GM19023 (cell line): ENCODE results near the gene NOP9.

Experiments used
- ATAC-seq: cut with Tn5 transposase; IDR thresholded peaks from one replicate; pipeline ENCODE4 v1.9.1; 2021; ENCODE audit warnings: mild to moderate bottlenecking, moderate library complexity; ENCODE audit not compliant: unreplicated experiment

The NOP9 gene

DNA sequence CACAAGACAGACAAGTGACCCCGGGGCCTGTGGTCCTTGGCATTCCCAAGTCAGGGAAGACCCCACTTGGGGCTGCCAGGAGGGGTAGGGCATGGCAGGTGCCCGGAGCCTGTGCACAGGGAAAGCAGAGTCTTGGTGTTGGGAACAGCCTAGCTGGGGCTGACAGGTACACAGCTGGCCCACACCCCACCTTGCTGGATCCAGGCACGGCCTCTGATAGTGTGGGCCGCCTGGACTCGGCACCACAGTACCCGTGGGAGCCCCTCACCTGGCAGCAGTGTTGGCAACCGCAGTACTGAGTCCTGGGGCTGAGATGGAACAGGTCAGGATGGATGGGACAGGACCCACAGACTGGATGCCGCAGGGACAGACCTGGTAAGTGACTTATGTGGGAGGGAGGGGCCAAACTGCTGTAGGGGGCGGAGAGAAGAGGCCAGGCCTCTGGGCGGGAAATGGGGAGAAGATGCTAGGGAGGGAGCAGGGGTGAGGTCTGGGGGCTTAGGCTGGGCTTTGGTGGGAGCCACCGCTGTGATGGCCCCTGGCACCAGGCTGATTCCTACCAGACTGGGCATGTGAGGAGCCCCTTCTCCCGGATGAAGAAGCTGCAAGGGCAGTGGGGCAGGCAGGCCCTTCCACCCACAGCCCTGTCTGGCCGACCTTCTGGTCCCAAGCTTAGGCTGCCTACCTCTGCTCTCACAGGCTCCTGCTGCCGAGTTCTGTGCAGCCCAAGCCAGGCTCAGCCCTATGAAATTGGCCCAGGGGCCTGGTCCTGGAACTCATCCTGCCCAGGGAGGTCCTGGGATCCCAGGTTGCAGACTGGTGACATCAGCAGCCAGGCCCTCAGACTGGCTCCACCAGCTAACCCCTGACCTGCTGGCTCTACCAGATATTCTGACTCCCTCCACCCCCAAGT, 36.6 kb upstream of the NOP9 start, which contains the start of gene TGM1:
TSS of gene TGM1 (minus strand) at position 357 of the 913 bp plus-strand sequence. CDS start 825 bp downstream, outside the sequence.
- ATAC-seq, result no peak

DNA sequence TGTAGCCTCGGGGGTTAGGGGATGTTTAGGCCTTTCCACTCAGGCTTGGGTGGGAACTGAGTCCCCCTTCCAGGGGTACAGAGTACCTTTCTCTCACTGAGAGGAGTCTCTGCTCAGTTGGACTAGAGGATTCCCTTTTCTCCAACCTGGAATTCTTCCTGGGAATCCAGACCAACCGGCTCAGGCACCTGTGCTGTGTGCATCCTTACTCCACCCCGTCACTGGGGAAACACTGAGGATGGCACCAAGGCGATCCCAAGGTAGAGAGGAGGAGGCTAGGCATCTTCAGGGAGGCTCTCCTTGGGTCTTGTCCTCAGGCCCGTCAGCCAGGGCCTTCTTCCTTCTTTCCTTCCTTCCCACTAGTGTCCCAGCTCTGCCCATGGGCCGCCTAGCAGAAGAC, 35.8 kb upstream of the NOP9 start:
- no peak for ATAC-seq

DNA sequence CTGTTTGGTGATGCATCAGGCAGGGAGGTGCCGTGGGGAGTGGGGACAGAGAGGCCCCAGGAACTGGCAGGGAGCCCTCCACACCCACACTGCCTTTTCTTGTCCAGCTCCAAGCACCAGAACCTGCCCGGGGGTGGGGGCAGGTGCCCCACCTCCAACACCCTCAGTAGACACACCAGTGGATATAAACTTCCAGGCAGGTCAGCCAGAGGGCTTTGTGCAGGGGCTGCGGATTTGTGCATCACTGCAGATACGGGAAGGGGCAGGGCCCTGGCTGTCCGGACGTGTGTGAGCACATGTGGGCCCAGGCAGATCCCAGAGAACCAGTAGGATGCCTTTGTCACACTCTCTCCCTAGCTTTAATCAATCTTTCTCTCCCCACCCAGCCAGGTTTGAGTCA, 35.4 kb upstream of the NOP9 start:
- ATAC-seq, result no peak

GRCh38 chr14:24266344-24267244, 33.1 kb upstream of the NOP9 start:
- no peak for ATAC-seq

DNA sequence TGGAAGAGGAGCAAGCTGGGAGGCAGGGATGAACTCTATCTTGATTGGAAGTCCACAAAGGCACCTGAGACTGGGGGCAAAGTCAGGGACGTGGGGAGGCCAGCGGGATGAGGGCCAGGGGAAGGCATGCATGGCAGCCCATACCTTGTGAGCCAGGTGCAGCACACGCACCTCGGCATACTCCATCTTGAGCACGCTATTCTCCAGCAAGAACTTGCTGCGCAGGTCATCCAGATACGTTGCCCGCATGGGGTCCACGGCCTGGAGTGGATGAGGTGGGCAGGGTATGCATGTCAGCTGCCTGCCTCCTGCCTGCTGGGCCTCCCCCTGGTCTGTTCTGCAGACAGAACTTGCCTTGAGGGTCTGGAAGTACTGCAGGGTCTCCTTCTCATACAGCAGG, 32.1 kb upstream of the NOP9 start:
- ATAC-seq, result no peak

- no peak for ATAC-seq
These were observed 31.4 kb upstream of the NOP9 start for GRCh38 chr14:24268225-24268624.

DNA sequence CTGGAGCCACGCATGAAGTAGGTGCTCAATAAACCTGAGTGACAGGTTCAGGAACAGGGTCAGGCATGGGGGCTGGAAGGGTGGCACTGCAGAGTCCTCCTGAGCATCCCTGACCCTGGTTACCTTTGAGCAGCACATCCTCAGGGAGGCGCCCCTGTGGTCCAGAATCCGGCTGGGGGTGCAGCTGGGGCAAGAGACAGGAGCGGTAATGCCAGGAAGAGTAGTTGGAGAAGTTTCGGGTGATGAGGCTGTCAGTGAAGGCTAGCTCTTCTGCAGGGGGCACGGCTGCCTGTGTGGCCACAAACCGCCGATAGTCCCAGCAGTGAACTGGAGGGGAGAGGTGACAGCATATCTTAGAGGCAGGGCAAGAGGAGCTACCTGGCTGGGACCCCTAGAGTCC, 30.3 kb upstream of the NOP9 start:
- ATAC-seq, result no peak

GRCh38 chr14:24269910-24270536, 29.6 kb upstream of the NOP9 start:
- ATAC-seq, result no peak

- peak; percentile 0 for ATAC-seq
These were observed 29.0 kb upstream of the NOP9 start for GRCh38 chr14:24270537-24271133.

DNA sequence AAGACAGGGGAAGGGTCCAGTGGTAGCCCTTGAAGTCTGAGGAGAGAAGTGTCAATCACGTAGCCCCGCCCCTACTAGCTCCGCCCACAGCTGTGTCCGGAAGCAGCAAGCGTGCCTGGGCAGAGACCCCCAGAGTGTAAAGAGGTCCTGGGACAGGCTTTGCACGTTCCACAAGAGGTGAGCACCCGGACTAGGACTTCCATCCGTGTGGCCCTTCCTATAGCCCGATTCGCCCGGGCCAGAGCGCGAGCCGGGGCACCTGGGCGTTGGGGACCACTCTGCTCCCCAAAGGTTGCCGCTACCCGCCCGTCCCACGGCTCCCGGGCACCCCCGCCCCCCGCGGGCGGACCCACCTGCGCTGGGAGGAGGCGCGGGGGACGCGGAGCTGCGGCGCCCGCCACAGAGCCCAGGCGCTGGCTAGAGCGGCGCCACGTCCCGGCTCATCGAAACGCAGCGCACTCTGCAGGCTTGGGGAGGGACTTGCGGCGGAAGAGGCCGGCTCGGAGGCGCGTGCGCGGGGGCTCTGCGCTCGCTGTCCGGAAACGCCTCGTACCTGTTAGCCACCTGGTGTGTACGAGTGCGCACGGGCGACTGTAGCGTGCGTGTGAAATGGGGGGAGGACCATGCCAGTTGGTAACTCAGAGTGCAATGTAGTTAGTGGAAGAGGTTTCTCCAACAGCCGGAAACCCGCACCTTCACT, 28.4 kb upstream of the NOP9 start, which contains the start of gene RABGGTA:
TSS of gene RABGGTA (minus strand) at position 464 of the 700 bp plus-strand sequence. CDS start 482 bp downstream, outside the sequence.
- peak; percentile 91 for ATAC-seq

DNA sequence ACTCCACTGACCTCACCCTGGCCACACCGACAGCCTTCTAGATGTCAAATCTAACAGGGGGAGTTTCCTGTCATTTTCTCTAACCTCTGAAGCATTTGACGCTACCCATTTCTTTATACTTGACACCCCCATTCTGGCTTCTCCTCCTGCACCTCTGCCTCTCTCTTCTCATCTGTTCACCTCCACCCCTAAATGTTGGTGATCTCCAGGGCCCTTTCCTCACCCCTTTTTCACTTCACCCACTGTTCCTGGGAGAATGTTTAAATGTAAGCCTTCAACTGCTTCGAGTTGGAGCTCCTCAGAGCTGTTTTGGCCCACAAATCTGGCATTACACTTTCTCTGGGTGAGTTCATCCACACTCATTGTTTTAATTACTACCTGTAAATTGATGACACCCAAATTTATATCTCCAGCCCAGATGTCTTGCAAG, 27.8 kb upstream of the NOP9 start:
- ATAC-seq, result no peak

DNA sequence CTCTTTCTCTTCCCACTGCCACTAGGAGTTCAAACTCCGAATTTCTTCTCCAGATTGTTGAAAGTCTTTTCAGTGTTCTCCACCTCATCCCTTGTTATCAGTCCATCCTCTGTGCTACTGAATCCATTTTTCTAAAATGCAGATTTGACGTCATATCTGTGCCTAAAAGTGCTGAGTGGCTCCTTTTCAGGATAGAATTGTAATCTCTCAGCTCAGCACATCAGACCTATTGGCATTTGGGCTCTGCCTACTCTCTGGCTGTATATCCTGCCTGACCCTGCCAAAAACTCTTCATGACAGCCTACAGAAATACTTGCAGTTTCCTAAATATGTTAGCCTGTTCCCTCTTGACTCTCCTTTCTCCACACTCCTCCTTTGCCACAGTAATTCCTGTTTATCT, 27.2 kb upstream of the NOP9 start:
- no peak for ATAC-seq

GRCh38 chr14:24273422-24273998, 26.1 kb upstream of the NOP9 start:
- no peak for ATAC-seq

GRCh38 chr14:24274101-24274543, 25.5 kb upstream of the NOP9 start:
- ATAC-seq, result peak; percentile 29

- ATAC-seq, result no peak
These were observed 22.6 kb upstream of the NOP9 start for GRCh38 chr14:24277071-24277470.

DNA sequence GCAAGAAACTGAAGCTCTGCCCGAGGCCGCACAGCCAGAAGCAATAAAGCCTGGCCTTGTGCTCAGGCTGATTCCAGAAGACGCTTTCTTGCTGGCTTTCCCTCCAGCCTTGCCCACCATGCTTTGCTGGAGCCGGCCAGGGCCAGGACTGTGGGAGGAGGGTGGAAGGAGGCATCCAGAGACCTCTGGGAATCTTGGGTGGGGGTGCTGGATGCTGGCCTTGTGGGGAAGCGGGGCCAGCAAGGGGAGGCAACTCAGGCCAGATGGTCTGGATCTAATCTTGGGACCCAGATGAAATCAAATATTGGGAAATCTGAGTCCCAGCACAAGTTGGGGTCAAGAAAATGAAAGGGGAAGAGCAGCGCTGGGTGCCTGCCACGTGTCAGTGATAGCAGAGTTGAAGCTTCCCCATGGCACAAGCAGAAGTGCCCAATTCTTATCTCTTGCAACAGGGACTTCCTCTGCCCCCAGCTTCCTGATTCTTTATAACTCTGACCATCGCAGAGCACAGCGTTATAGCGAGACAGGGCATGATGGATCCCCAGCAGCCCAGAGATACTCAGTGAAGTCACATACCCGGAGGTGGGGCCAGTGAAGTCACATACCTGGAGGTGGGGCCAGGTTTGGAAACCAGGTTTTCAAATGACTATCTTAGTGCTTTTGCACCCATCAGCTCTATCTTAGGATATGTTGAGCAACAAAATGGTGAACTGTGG, 21.9 kb upstream of the NOP9 start:
- no peak for ATAC-seq

DNA sequence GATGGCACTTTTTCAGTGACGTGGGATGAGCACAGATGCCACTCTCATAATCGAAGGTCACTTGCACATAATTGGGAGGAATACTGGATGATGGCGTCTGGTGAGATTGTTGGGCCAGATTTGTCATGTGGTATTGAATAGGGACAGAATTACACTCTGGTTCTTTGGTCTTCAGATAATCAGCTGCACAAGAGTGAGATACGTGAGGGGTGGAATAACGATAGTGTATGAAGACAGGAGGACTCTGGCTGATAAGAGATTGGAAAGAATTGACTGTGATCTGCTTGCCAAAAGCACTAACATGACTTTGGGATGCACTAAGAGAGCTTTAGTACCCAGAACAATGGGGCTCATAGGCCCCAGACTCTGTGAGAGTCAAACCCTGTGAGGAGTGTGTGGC, 21.2 kb upstream of the NOP9 start:
- no peak for ATAC-seq

- no peak for ATAC-seq
These were observed 20.1 kb upstream of the NOP9 start for GRCh38 chr14:24279301-24280186.
